HepG2 (cell line): Measurements from ENCODE around the gene MFSD6. TPM values are rescaled to one million over a fixed set of nuclear protein-coding genes. Genes with fewer than 3 reads are reported as not detected.
A peak's percentile ranks its signal among the peaks of the same experiment; 100 is the strongest.

Experiments
- ARID2 ChIP-seq: sonication (generic); formaldehyde crosslinking; IDR thresholded peaks from 2 replicates; pipeline ENCODE4 v1.8.1; 2022; ENCODE audit warnings: mild to moderate bottlenecking, missing genetic modification reagents, borderline replicate concordance
- ATF4 ChIP-seq, 2 experiments: fragments of 450-650 bp in 1 of 2; sonication (generic) in 1 of 2; formaldehyde crosslinking; IDR thresholded peaks; 2 replicates each; pipeline versions ENCODE4 v1.5.0 to v1.8.0; 2020 to 2022; ENCODE audit warnings: mild to moderate bottlenecking in 1 of 2, missing genetic modification reagents in 1 of 2
- CENPX ChIP-seq: sonication (generic); formaldehyde crosslinking; IDR thresholded peaks from 2 replicates; pipeline ENCODE4 v1.9.0; 2021; ENCODE audit warnings: mild to moderate bottlenecking, missing genetic modification reagents, moderate library complexity
- GMEB2 ChIP-seq: IDR thresholded peaks from 2 replicates; pipeline ENCODE4 v1.6.1; 2016; ENCODE audit warnings: missing biosample characterization, missing genetic modification reagents, low read depth
- IRF1 ChIP-seq: sonication (generic); formaldehyde crosslinking; IDR thresholded peaks from 2 replicates; pipeline ENCODE4 v1.4.0; 2020; ENCODE audit warnings: low read depth, mild to moderate bottlenecking, missing genetic modification reagents
- KAT7 ChIP-seq: IDR thresholded peaks from 2 replicates; pipeline ENCODE4 v1.6.1; 2018; ENCODE audit warnings: borderline replicate concordance, missing compliant biosample characterization
- KDM4B ChIP-seq: sonication (generic); formaldehyde crosslinking; IDR thresholded peaks from 2 replicates; pipeline ENCODE4 v1.4.0; 2020; ENCODE audit warnings: missing genetic modification reagents
- MIER2 ChIP-seq: IDR thresholded peaks from 2 replicates; pipeline ENCODE4 v1.6.1; 2016; ENCODE audit warnings: missing biosample characterization, missing genetic modification reagents
- MYC ChIP-seq: sonication (generic); formaldehyde crosslinking; IDR thresholded peaks from 2 replicates; pipeline ENCODE4 v1.9.0; 2021; ENCODE audit warnings: missing genetic modification reagents, borderline replicate concordance
- NR3C1 ChIP-seq: sonication (generic); formaldehyde crosslinking; IDR thresholded peaks from 2 replicates; pipeline ENCODE4 v1.4.0; 2020; ENCODE audit warnings: missing genetic modification reagents
- RORA ChIP-seq: sonication (generic); formaldehyde crosslinking; IDR thresholded peaks from 2 replicates; pipeline ENCODE4 v1.5.0; 2020; ENCODE audit warnings: mild to moderate bottlenecking, missing genetic modification reagents, moderate library complexity
- SAFB2 ChIP-seq: sonication (generic); formaldehyde crosslinking; IDR thresholded peaks from 2 replicates; pipeline ENCODE4 v1.5.1; 2020; ENCODE audit warnings: missing genetic modification reagents, low read depth, mild to moderate bottlenecking, borderline replicate concordance
- SSRP1 ChIP-seq: IDR thresholded peaks from 2 replicates; pipeline ENCODE4 v1.6.1; 2016; ENCODE audit warnings: control low read depth
- TGIF2 ChIP-seq: IDR thresholded peaks from 2 replicates; pipeline ENCODE4 v1.6.1; 2016; ENCODE audit warnings: control low read depth, missing compliant biosample characterization
- TRIM22 ChIP-seq: fragments of 450-650 bp; IDR thresholded peaks from 2 replicates; pipeline ENCODE4 v1.6.1; 2017
- ZNF12 ChIP-seq: sonication (generic); formaldehyde crosslinking; IDR thresholded peaks from 2 replicates; pipeline ENCODE4 v1.5.0; 2020; ENCODE audit warnings: missing genetic modification reagents
- ZNF263 ChIP-seq: sonication (generic); formaldehyde crosslinking; IDR thresholded peaks from 2 replicates; pipeline ENCODE4 v1.4.0; 2020; ENCODE audit warnings: missing genetic modification reagents
- ZNF354B ChIP-seq: sonication (generic); formaldehyde crosslinking; IDR thresholded peaks from 2 replicates; pipeline ENCODE4 v1.8.0; 2022; ENCODE audit warnings: mild to moderate bottlenecking, missing genetic modification reagents
- ZNF496 ChIP-seq: sonication (generic); formaldehyde crosslinking; IDR thresholded peaks from 2 replicates; pipeline ENCODE4 v1.8.1; 2023; ENCODE audit warnings: mild to moderate bottlenecking, moderate library complexity, missing genetic modification reagents; ENCODE audit not compliant: insufficient replicate concordance
- ZNF574 ChIP-seq: sonication (generic); formaldehyde crosslinking; IDR thresholded peaks from 2 replicates; pipeline ENCODE4 v1.4.0; 2020; ENCODE audit warnings: missing genetic modification reagents
- ZNF580 ChIP-seq: IDR thresholded peaks from 2 replicates; pipeline ENCODE4 v1.6.1; 2016; ENCODE audit warnings: low read depth, borderline replicate concordance
- ZSCAN21 ChIP-seq: sonication (generic); formaldehyde crosslinking; IDR thresholded peaks from 2 replicates; pipeline ENCODE4 v1.8.0; 2022; ENCODE audit warnings: mild to moderate bottlenecking, missing genetic modification reagents, moderate library complexity, borderline replicate concordance
- polyA plus RNA-seq, 8 experiments: library from polyadenylated mRNA; depleted of rRNA in 3 of 8; stranded (reverse) in 7 of 8; unstranded in 1 of 8; fragments of >200 nt; fragmentation: Illumina TruSeq in 4 of 8; extraction: Trizol in 4 of 8; gene quantifications; 2 replicates each; pipeline versions ENCODE4 v1.2.1 to v1.2.3, GENCODE V29; 2011 to 2016; ENCODE audit warnings: low read depth in 4 of 8, missing spikeins in 1 of 8, mixed read lengths in 1 of 8; ENCODE audit not compliant: insufficient read depth in 1 of 8
- total RNA-seq, 5 experiments: library from RNA; depleted of rRNA; stranded (reverse); fragments of >200 nt; fragmentation: Illumina TruSeq; extraction: Trizol; gene quantifications; 2 replicates each; pipeline ENCODE4 v1.2.3, GENCODE V29; 2016; ENCODE audit warnings: low read depth in 1 of 5

MFSD6 gene
- total and polyA plus RNA-seq, 2 of the 13 experiments (the other 11 are each of a cell fraction or from before 2014, with no cell fraction given), result 0.92 to 1.4 TPM

- TF ChIP-seq SAFB2 (CRISPR knock-in tag) (peak; percentile 99), RORA (CRISPR knock-in tag) (no peak), MYC (peak; percentile 94), KDM4B (CRISPR knock-in tag) (peak; percentile 59), SSRP1 (CRISPR knock-in tag) (no peak; the same call in 1 of the 2 replicates), ZSCAN21 (CRISPR knock-in tag) (peak; percentile 94), ATF4 (CRISPR knock-in tag; IDR thresholded peaks at IDR 0.05) (peak in 1 of 2 experiments; percentile 87; a peak in 1 of 4 replicates), ARID2 (CRISPR knock-in tag) (no peak), TRIM22 (no peak), GMEB2 (CRISPR knock-in tag) (peak; percentile 87), NR3C1 (CRISPR knock-in tag) (no peak), ZNF263 (peak; percentile 17; the same call in 1 of the 2 replicates), ZNF496 (CRISPR knock-in tag) (no peak), ZNF574 (CRISPR knock-in tag) (peak; percentile 91), CENPX (CRISPR knock-in tag) (no peak), TGIF2 (CRISPR knock-in tag) (no peak), ZNF580 (CRISPR knock-in tag) (peak; percentile 84; the same call in 1 of the 2 replicates), MIER2 (CRISPR knock-in tag) (no peak), ZNF12 (CRISPR knock-in tag) (peak; percentile 15; the same call in 1 of the 2 replicates), ZNF354B (CRISPR knock-in tag) (peak; percentile 77), IRF1 (CRISPR knock-in tag) (peak; percentile 91), KAT7 (CRISPR knock-in tag) (peak; percentile 99)
These were observed 126.4 kb downstream of the MFSD6 start, which contains the start of gene NEMP2 (continued) for GRCh38 chr2:190534310-190535120.
